NB4 (cell line): ENCODE measurements around the gene LIPM.

Experiments
- POLR2A ChIP-seq: IDR thresholded peaks from 2 replicates; pipeline ENCODE4 v1.6.1; 2011; ENCODE audit warnings: mild to moderate bottlenecking; ENCODE audit not compliant: insufficient read length; ENCODE audit errors: extremely low read depth
- TF ChIP-seq, protein P1 (sequence below): IDR thresholded peaks from one replicate; pipeline ENCODE4 v1.5.1; 2012; ENCODE audit warnings: low read depth, low read length
- TF ChIP-seq, protein P2 (sequence below): IDR thresholded peaks from 2 replicates; pipeline ENCODE4 v1.6.1; 2011; ENCODE audit warnings: low read depth, low read length

DNA sequence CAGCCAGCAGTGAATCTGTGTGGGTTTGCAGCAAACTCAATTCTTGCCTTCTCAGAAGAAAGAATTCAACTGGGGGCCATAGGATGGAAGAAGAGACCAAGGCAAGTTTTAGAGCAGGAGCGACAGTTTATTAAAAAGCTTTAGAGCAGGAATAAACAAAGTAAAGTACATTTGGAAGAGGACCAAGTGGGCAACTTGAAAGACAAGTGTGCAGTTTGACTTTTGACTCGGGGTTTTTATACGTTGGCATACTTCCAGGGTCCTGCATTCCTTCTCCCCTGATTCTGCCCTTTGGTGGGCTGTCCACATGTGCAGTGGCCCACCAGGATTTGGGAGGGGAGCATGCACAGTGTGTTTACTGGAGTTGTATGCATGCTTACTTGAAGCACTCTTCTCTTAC is 52.2 kb downstream of the LIPM start:
- TF ChIP-seq, protein P1, sequence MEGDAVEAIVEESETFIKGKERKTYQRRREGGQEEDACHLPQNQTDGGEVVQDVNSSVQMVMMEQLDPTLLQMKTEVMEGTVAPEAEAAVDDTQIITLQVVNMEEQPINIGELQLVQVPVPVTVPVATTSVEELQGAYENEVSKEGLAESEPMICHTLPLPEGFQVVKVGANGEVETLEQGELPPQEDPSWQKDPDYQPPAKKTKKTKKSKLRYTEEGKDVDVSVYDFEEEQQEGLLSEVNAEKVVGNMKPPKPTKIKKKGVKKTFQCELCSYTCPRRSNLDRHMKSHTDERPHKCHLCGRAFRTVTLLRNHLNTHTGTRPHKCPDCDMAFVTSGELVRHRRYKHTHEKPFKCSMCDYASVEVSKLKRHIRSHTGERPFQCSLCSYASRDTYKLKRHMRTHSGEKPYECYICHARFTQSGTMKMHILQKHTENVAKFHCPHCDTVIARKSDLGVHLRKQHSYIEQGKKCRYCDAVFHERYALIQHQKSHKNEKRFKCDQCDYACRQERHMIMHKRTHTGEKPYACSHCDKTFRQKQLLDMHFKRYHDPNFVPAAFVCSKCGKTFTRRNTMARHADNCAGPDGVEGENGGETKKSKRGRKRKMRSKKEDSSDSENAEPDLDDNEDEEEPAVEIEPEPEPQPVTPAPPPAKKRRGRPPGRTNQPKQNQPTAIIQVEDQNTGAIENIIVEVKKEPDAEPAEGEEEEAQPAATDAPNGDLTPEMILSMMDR, result no peak
- no peak for TF ChIP-seq POLR2A
- TF ChIP-seq, protein P2, sequence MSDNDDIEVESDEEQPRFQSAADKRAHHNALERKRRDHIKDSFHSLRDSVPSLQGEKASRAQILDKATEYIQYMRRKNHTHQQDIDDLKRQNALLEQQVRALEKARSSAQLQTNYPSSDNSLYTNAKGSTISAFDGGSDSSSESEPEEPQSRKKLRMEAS, result no peak
